NCI-H1048 (cell line): ENCODE data around the gene KRT33B.
"Not testable (repeated sequence)": the region's sequence is repeated elsewhere in the genome, so short reads cannot be mapped to it uniquely, and the experiment has no call there.

Experiments used
- DNase-seq: peaks from one replicate; lab custom pipeline; 2025; lab: John Stamatoyannopoulos, UW

The KRT33B gene

DNA sequence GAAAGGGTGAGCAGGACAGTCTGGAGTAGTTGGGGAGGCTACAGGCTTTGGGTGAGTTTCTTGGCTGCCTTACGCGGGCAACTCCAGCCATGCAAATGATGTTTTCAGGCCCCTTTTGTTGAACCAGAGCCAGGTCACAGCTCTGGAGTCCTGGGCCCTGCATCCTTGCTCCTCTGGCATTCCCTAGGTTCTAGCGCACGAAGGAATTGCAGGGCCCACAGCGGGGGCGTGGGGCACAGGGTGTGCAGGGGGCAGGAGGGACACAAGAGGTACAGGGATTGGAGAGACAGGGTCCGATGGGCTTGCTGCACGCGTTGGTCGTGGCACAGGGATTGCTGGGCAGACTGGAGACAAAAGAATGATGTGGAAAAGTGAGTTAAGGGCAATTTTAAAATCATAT, 24.2 kb upstream of the KRT33B start:
- DNase-seq, result no peak

DNA sequence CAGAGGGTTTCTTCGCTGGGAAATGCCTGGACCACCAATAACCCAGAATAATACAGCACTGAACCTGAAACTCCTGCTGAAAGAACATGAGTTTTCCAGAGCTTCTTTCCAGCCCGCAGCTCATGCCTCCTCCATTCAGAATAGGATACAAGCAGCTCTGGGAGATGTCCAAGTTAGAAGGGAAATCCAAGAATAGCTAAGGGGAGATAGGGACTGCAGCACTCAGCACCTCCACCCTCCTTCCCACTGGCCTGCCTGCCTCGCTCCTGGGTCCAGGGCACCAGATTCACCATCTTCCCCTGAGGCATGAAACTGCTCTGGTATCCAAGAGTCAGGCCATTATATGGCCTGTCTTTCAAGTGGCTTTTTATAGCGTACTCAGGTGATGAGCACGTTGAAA, 23.7 kb upstream of the KRT33B start:
- no peak for DNase-seq

DNA sequence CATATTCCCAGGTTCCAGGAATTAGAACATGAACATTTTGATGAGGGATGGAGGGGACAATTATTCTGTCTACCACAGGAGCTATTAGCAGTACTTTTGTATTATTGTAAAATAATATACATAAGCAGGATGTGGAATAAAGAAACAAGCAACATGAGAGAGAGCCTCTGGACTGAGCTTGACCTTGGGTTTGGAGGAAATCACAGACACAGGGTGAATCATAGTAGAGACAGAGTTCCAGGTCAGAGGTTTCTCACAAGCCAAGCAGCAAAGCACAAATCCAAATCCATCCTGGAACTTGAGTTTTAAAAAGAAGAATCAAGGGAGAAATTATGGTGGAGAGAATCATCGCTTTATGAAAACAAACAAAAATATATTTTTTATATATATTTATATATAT, 22.7 kb upstream of the KRT33B start:
- DNase-seq, result no peak

DNA sequence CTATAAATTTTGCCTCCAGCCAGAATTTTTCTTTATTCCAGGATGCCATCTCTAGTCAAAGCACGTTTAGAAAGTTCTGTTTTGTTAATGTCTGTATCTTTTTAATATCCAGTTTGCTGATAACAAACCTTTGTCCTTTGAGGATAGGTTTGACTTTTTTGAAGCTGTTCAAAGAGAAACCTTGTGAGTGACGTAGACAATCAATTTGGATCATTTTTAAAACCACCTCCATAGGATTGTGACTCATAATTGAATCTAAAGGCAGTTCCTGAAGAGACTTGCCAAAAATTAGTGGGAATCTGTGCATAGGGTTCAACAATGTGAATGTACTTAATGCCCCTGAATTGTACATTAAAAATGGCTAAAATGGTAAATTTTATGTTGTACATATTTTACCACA, 21.9 kb upstream of the KRT33B start:
- no peak for DNase-seq

DNA sequence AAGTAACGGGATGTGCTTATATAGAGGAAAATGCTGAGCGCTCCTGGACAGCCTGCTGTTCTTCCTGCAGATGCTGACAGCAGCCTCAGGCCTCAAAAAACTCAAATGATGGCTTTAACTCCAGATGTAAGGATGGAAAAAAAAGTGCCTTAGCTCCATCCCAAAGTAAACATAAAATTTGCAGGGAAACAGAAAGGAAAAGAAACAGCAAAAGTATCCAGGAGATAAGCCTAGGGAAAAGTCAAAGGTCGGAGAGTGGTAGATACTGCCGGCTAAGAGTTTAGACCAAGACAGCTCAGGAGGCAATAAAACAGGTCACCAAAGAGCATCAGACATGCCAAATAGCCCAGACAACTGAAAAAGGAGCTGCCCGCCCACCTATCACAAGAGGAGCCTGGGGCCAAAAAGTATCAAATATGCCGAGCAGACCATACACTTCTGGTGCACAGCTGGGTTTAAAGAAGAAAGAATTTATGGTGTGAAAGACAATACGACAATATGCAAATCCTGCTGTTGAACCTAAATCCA, 20.9 kb upstream of the KRT33B start:
- DNase-seq, result no peak

DNA sequence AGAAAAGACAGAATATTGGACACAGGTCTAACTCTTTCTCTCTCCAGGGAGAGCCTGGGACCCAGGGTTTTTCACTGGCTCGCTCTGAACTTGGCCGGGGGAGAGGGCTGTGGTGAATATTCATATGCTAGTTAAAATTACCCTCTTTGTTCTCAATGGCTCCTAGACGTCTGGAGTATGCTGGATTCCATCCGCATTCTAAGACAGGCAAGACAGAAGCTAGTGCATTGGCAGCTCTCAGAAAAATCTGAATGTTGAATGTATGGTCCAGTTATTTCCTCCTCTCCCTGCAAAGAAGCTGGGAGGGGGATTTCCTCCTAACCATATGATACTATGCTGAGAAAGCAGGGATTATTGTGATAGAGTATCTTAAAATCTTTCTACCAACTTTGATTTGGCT, 18.1 kb upstream of the KRT33B start:
- DNase-seq, result no peak

DNA sequence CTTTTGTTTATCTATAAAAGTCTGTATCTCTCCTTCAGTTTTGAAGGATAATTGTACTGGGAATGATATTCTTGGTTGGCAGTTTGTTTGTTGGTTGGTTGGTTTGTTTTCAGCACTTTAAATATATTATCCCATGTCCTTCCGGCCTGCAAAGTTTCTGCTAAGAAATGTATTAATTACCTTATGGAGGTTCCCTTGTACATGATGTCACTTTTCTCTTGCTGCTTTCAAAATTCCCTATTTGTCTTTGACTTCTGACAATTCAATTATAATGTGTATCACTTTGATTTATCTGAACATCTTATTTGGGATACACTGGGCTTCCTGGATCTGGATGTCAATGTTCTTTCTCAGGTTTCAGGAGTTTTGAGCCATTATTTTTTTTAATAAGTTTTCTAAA, 16.6 kb upstream of the KRT33B start:
- DNase-seq, result no peak

DNA sequence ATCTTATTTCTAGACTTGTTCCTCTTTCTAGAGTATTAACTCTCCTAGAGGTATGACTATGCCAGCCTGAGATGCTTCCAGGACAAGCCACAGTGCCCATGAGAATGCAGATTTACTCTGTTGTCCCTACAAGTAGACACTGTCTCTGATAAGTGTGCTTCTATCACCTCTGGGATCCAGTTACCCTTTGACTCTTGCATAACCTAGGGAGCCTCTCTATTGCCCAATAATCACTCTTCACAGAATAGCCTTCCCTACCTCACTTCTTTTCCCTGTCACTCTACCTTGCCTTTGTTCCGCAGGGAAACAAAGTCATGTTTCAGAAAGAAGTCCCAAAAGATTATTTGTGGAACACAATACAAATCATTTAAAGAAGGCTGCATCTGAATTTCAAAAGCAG, 14.1 kb upstream of the KRT33B start:
- DNase-seq, result no peak

DNA sequence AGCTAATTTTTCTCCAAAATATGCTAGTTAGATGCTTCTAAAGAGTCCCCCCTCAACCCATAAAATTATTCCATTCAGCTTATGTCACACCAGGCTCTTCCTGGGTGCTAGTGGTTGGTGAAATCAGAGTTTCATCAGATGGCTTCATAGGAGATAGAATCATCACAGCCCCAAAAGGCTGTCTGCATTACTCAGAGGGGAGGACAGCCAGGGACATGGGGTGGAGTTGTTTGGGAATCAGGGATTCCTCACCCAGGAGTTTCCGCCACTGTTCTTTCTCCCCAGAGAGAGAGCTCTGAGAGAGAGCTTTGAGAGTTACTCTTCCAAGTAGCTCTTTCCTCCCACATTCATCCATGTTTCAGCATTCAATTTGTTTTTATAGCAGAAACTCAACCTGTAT, 12.8 kb upstream of the KRT33B start:
- DNase-seq, result no peak

DNA sequence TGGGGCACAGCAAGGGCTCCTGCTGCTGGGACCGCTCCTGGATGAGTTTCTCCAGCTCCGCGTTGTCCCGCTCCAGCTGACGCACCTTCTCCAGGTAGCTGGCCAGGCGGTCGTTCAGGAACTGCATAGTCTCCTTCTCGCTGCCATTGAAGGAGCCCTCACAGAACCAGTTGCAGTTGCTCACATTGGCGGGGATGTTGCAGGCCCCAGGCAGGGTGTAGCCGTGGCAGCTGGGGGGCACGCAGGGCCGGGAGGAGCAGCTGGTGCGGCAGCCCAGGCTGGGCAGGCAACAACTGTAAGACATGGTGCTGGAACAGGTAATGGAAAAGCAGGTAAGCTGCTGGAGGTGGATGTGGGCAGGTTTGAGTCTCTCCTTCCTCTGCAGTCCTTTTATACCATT, 12.3 kb upstream of the KRT33B start, which contains the start of gene KRT34:
KRT34 (minus strand) TSS at position 364 of the 400 bp plus-strand sequence; CDS start at position 304, 60 bp downstream.
- not testable (repeated sequence) for DNase-seq

DNA sequence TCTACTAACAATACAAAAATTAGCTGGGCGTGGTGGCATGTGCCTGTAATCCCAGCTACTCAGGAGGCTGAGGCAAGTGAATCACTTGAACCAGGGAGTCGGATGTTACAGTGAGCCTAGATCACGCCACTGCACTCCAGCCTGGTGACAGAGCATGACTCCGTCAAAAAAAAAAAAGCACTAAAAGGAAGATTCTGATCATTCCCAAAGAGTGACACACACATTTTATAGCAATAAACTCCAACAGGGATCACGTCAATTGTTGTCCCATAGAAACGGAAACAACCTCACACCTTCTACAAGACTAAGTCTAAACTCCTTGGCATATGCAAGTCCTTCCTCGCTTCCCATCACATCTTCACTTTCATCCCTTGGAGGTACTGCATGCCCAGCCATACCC, 10.5 kb upstream of the KRT33B start:
- DNase-seq, result not testable (repeated sequence)

DNA sequence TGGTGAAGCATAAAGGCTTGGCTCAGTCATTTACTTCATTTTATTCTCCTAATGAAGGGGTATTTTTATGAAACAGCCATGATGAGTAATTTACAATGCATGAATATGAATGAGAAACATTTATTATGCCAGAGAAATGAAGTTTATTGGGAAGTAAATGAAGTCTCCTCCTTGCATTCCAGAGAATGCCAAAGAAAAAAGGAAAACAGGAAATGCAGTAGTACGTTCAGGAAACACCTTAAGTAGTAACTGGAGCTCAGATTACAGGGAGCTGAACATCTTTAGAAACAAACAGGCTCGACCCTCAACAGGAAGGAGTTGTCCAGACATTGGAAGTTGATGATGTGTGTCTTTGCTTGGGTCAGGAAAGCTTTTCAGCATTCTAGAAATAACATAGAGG, 7.9 kb upstream of the KRT33B start:
- DNase-seq, result no peak

DNA sequence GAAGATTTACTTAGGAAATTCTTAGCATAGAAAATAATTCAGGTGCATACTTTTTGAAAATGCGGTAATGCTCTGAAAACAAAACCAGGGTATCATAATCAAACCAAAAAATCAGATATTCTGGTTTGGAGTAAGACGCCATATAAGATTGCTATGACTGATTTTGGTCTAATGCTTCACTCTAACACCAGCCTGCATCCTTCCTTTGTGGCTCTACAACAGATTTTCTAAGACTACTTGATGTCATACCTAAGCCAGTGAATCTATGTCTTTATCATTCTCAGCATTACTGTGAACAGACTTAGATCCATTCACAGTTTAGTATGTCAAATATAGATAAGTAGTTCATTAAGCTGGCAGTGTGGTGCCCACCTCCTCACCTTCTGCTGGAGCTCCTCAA, 590 bp downstream of the KRT33B start:
- DNase-seq, result no peak

DNA sequence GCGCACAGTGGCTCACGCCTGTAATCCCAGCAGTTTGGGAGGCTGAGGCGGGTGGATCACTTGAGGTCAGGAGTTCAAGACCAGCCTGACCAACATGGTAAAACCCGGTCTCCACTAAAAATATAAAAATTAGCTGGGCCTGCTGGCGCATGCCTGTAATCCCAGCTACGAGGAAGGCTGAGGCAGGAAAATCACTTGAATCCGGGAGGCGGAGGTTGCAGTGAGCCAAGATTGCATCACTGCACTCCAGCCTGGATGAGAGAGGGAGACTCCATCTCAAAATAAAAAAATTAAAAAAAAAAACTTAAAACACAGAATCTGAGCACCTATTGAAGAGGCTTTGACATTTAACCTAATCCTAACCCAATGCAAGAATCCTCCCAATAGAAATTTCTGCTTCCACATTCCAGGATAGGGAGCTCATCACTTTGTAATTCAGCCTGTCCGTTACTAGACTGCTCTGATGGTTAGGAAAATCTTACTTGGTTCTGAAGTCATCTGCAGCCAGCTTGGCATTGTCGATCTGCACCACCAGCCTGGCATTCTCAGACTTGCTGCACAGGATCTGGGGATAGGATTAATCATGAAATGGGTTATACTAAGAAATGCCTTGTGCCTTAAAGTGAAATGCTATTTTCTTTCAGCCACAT, 2.1 kb downstream of the KRT33B start:
- no peak for DNase-seq

DNA sequence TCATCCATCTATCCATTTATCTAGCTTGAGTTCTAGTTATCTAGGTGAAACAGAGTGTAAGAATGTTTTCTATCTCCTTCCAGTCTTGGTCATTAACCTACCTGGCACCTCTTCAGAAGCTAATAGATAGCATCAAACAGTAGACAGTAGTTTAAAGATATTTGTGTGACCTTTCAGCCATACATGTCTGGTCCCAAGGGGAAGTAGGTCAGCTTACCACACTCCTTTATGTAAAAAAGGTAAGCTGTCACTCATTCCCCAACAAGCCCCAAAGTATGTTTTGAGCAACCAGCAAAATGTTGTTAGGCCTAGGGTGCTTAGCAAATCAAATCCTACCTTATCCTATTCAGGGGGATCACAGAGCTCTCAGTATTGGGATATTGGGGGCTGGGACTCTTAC, 3.5 kb downstream of the KRT33B start:
- no peak for DNase-seq

DNA sequence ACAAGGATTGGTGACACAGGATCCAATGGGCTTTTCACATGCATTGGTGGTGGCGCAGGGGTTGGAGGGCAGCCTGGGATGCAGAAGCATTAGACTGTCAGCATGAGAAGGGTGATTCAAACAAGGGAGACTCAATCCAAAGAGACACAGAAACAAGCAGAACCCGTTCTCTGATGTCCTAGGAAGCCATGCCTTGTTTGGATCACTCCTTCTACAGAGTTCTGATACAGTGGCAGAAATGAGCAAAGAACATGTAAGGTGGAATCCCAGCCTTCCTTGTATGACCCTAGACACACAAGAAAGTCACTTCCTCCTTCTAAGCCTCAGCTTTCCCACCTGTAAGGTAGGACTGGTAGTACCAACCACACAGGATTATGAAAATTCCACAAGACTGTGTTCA, 5.7 kb downstream of the KRT33B start:
- no peak for DNase-seq

DNA sequence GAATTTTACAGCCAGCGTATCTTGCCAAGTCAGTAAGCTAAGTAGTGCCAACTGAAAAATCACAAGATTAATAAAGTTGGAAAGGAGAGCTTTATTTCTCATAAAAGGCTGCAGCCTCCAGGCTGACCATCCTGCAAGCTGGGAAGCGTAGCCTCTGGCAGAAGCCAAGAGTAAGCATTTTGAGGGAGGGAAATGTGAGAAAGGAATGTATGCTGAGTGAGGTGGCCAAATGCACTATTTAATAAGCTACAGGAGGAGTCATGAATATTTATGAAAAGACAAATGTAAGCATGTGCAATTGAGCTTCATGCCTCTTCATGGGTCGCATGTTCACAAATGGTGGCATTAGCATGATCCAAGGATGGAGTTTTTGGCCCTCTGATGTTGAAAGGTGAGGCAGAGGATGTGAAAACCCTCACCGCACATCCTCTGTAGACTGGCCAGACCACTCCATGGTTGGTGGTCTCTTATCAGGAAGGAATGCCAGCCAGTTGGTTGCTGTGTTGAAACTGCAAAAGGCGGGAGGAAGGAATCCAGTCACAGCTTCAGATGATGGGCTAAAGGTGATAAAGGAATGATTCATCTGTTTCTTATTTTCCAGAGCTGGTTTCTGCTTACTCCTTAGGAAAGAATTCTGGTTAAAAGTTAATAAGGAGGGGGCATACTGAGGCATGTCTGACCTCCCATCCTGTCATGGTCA, 9.2 kb downstream of the KRT33B start:
- no peak for DNase-seq

DNA sequence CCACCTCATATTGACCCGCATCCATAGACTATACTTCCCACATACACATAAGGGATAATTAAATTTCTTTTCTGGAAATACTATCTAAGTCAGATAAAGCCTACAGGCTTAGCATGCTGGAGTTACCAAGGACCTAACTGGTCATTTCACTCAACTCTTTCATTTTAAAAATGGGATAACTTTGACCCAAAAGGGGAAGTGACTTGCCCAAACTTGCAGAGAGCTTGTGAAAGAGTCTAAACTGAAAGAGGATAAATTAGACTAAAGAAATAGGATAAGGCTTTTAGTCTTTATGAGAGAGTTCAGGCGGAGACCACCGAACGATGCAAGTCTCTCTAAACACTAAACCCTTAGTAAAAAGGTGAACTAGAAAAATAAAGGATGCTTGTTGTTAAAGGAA, 15.1 kb downstream of the KRT33B start:
- no peak for DNase-seq

DNA sequence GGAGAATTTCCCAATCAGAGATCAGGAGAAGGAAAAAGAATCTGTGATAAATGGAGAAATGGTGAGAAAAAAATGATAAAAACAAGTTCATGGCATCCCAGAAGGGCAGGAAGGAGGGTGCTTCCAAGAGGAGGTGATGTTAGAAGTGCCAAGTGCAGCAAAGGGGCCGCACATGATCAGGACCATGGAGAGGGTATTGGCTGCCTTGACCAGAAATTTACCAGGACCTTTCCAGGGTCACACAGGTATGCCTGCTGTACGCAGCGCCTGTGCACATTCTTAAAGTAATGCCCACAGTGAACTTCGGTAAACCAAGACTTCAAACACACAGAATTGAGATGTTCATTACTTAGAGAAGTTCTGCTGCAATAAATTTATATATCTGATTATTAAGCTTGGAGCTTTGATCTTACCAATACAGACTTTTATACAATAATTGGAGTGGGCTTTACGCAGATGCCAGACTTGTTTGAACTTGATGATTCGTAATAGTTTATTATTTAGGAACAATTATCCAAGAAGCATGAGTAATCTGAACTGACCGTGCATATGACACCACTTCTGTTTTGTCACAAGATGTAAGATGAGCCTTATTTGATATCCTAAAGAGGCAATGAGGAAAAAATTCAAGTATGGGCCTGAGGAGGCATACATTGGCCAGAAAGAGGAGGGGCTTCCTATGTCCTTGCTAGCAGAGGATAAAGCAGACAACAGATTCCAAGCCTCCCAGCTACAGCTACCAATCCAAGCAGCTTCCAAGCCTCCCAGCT, 16.8 kb downstream of the KRT33B start:
- no peak for DNase-seq

DNA sequence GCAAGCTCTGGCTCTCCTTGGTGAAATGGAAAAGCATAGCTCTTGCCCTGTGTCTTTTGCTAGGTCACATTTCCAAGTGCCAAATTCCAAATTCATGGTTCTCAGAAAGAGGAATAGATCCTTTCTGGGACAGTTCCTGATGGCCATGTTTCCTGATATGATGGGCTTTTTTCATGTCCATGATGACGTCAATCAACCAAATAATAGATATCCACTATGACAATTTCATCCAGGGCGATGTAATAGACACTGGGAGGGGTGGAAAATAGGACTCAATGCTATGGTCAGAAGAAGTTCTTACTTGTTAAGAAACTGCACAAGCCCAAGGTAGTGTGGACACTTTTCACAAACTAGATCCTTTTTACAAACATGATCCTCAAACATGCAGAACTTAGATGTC, 18.4 kb downstream of the KRT33B start:
- DNase-seq, result no peak

DNA sequence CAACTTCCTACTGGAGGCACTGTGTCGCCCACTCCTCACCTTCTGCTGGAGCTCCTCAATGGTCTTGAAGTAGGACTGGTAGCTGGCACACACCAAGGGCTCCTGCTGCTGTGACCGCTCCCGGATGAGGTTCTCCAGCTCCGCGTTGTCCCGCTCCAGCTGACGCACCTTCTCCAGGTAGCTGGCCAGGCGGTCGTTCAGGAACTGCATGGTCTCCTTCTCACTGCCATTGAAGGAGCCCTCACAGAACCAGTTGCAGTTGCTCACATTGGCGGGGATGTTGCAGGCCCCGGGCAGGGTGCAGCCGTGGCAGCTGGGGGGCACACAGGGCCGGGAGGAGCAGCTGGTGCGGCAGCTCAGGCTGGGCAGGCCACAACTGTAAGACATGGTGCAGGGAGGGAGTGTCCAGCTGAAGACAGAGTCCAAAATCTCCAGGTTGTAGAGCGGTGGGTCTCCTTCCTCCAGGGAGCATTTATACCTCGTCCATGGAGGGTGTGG, 19.2 kb downstream of the KRT33B start, which contains the start of gene KRT33A:
KRT33A (minus strand) TSS at position 448 of the 498 bp plus-strand sequence; CDS start at position 387, 61 bp downstream.
- DNase-seq, result not testable (repeated sequence)
